Stimulated activated CD4-positive, alpha-beta T cell treated with anti-CD3 and anti-CD28 coated beads, TNF-alpha, amount 100 ng/mL, for 48 hours (primary cell): Measurements from ENCODE around the gene WNT9B.

Experiments
- DNase-seq, 3 donors: peaks; one replicate each; pipeline ENCODE4 v3.0.0-alpha.2; 2020; ENCODE audit warnings: low read depth in 3 of 3

The WNT9B gene

GRCh38 chr17:46881015-46881414 lies 29.6 kb downstream of the WNT9B start:
- DNase-seq, result no peak

DNA sequence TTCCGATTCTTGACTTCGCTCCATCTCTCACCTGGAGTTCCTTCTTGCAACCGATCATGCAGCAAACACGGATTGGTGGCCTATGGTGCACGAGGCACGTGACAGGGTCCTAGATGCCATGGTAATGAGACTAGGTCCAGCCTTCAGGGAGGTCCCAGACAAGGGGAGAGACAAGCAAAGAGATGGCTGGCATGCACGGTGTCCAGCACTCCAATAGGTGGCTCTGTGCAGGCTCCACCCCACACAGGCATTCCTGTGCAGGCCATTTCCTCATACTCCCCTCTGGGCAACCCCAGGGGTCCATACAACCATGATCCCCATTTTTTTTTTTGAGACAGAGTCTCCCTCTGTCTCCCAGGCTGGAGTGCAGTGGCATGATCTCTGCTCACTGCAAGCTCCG lies 31.3 kb downstream of the WNT9B start:
- no peak for DNase-seq

GRCh38 chr17:46883871-46884520 lies 32.6 kb downstream of the WNT9B start:
- no peak for DNase-seq

GRCh38 chr17:46884552-46884951 lies 33.2 kb downstream of the WNT9B start:
- no peak for DNase-seq

GRCh38 chr17:46885415-46886309 lies 34.3 kb downstream of the WNT9B start:
- no peak for DNase-seq

DNA sequence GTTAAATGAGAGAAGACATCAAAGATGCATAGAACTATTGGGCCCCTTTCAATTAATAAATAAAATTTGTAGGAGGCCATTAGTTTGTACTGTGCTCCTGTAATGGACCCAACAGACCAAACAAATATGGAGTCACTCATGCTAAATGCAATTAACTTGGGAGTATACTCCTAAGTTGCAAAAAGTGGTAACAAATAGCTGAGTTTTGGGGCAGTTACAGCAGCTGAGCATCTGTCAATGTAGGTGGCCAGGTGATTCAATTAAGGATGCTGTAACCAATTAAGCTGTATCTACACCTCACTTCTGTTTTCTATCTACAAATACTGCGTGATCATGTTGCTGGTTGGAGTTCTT lies 34.9 kb downstream of the WNT9B start:
- no peak for DNase-seq

GRCh38 chr17:46887717-46888116 lies 36.3 kb downstream of the WNT9B start:
- no peak for DNase-seq

DNA sequence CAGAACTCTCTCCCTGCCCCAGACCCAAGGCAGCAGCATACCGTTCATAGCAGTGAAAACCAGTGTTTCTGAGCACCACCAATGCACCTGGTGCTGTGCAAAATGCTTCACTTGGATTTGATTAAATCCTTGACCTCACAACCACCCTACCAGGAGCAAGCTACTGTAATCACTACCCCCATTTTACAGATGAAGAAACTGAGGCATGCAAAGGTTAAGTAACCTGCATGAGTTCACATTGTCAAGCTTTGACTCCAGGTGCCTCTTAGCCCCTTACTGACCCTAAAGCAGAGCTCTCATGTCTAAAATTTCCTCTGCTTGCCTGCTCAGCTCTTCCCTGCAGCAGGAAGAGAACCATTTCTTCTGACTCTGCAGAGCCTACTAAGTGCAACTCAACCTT lies 37.3 kb downstream of the WNT9B start:
- no peak for DNase-seq

- no peak for DNase-seq
Measured at GRCh38 chr17:46889519-46889918, 38.1 kb downstream of the WNT9B start.

- DNase-seq, result no peak
Measured at GRCh38 chr17:46889992-46890564, 38.7 kb downstream of the WNT9B start.

DNA sequence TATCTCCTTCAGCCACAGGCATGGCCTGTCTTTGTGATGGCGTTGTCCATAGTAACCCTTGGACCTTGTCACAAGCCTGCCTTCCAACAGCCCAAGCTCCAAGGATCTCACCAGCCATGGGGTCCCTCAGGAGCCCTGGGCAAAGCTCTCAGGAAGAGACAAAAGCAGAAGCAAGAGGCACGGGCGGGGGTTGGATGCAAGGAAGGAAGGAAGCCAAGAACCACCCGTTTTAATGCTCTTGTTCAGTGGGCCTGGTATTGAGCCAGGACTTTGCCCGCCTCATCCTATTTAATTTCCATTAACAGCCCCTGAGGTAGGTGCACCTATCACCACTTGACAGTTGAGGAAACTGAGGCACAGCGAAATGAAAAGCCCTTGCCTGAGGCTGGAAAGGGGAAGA lies 39.3 kb downstream of the WNT9B start:
- no peak for DNase-seq

DNA sequence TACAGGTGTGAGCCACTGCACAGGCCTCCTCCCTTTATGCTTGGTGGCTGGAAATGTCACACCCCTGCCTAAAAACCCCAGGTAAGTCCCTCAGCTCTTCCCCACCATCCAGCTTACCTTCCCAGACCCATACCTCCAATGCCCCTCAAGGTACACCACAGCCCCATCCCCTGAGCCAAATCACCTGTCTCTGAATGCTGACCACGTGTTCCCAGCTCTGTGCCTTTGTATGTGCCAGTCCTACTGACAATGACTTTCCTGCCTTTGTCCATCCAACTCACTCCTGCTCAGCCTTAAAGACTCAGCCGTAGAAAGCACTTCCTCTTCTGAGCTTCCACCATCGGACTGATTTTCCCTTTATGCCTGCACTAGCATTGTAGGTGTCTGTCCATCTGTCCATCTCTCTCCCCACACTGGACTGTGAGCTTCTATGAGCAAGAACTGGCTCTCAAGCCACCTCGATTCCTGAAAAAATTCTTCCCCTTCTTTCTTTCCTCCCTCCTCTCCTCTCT lies 40.9 kb downstream of the WNT9B start:
- no peak for DNase-seq

DNA sequence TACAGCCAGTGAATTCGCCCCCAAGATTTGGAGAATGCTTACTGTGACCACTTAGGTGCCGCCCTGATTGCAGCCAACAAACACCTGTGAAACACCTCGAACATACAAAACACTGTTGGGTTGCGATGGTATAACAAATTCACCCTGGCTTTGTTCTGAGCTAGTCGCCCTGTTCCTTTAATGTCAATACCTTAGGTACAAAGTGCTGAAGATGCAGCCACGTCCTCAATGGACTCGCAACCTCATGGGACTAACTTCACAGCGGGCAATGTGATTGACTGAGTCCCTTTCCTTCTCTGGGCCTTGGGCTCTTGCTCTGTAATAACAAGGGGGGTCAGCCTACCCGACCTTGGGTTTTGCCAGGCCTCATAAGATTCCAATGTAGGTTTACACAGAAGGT lies 42.6 kb downstream of the WNT9B start:
- DNase-seq, result no peak

DNA sequence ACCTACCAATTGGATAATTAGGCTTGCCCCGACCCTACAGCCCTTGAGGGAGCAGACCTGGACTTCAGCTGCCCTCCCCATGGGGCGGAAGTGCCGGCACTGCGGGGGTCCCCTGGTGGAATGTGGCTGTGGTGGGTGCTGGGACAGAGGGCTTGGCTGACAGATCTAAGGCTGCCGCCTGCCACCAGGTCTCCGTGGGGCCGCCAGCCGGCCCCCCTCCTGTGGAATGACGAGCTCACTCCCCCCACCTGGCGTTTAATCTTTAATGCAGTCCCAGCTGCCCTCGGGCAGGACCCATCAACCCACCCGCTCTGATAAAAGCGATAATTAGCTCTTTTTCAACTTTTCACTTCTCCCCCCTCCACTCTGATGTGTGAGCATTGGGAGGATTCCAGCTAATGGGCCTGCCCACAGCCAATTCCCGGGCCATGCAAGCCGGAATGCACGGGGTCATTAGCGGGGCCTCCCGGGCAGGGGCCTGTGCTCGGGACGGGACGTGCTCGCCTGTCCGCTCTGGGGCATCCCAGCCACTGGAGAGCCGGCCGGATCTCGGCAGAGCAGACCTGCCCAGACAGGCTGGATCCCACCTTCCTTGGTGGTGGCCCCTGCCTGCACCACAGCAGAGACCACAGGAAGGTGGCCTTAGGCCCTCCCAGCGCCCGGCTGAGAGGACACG lies 43.2 kb downstream of the WNT9B start:
- DNase-seq, result no peak

DNA sequence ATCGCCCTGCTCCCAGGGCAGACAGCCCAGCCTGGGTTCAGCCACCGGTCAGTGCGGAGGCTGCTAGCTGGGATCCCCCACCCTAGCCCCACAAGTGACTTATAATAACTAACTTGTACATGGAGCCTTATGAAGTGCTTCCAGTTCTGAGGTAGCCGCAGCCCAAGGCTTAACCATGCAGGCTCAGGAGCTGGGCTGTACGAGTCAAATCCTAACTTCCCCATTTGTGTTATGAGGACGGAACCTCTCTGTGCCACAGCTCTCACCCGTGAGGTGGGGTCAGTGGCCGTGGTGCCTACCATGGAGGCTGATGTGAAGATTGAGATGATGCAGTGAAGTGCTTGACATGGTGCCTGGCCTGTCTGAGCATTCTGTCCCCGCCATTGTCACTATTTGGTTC lies 43.8 kb downstream of the WNT9B start:
- DNase-seq, result no peak

- DNase-seq, result no peak
Measured at GRCh38 chr17:46896991-46897390, 45.6 kb downstream of the WNT9B start.

DNA sequence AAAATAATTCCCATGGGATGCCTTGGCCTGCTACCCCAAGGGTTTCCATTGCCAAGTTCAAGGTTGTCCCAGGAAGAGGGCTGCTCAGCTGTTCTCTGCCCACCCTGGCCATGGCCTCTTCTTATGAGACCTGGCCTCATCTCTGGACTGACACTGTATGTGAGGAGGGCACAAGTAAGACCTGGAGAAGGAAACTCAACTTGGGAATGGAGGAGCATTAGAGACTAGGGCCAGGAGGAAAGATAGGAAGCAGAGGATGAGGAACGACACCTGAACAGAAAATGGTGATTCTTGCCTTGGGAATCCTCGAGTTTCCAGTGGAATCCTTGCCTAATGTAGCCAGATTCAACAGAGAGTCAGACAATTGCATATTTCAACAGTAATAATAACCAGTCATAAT lies 47.0 kb downstream of the WNT9B start:
- DNase-seq, result no peak

DNA sequence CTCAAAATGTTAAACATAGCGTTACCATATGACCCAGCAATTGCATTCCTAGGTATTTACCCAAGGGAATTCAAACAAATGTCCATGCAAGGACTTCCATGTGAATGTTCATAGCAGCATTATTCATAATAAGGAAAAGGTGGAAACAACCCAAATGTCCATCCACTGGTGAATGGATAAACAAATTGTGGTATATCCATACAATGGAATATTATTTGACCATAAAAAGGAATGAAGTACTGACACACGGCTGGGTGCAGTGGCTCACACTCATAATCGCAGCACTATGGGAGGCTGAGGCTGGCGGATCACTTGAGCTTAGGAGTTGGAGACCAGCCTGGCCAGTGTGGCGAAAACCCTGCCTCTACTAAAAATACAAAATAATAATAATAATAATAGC lies 47.5 kb downstream of the WNT9B start:
- DNase-seq, result no peak

GRCh38 chr17:46901291-46901690 lies 49.9 kb downstream of the WNT9B start:
- no peak for DNase-seq

DNA sequence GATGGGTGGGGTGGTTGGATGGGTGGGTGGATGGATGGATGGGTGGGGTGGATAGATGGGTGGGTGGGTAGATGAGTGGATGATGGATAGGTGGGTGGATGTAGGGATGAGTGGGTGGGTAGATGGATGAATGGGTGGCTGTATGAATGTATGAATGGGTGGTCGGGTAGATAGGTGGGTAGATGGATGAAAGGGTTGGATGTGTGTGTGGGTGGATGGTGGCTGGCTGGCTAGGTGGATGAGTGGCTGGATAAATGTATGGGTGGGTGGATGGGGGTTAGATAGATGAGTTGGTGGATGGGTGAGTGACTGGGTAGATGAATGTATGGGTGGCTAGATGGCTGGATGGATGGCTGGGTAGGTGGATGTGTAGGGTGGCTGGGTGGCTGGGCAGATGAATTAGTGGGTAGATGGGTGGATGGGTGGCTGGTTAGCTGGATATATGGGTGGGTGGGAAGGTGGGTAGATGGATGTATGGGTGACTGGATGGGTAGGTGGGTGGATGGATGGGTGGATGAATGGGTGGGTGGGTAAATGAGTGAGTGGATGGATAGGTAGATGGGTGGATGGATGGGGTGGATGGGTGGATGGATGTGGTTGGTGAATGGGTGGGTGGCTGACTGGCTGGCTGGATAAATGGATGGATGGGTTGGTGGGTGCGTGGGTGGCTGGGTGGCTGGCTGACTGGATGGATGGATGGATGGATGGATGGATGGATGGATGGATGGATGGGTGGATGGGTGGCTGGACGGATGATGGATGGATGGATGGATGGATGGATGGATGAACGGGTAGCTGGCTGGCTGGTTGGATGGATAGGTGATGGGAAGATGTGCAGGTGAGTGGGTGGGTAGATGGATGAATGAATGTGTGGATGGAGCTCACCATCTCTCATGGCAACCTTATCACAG lies 52.6 kb downstream of the WNT9B start:
- DNase-seq, result no peak

- no peak for DNase-seq
Measured at GRCh38 chr17:46908068-46908737, 56.8 kb downstream of the WNT9B start.
